Tongue (tissue), 2 donors: ENCODE data around the gene COL19A1. TPM values are rescaled to one million over a fixed set of nuclear protein-coding genes. Genes with fewer than 3 reads are reported as not detected.
"Not testable (repeated sequence)": the region's sequence is repeated elsewhere in the genome, so short reads cannot be mapped to it uniquely, and the experiment has no call there.

Source experiments
- DNase-seq: peaks from one replicate; pipeline ENCODE4 v3.0.0-alpha.2; 2015
- total RNA-seq: library from RNA; depleted of rRNA; stranded (reverse); fragments of >200 nt; gene quantifications from one replicate; pipeline ENCODE4 v1.2.3, GENCODE V29; 2014

COL19A1 gene
- total RNA-seq, 1 donor from 2014 or later = 26.4 TPM

GRCh38 chr6:69973138-69973537, 106.8 kb downstream of the COL19A1 start:
- DNase-seq = no peak

- DNase-seq = peak; percentile 44
Observed at GRCh38 chr6:69973763-69974162, 107.4 kb downstream of the COL19A1 start.

- peak; percentile 82 for DNase-seq
Observed at GRCh38 chr6:69974193-69974592, 107.8 kb downstream of the COL19A1 start.

DNA sequence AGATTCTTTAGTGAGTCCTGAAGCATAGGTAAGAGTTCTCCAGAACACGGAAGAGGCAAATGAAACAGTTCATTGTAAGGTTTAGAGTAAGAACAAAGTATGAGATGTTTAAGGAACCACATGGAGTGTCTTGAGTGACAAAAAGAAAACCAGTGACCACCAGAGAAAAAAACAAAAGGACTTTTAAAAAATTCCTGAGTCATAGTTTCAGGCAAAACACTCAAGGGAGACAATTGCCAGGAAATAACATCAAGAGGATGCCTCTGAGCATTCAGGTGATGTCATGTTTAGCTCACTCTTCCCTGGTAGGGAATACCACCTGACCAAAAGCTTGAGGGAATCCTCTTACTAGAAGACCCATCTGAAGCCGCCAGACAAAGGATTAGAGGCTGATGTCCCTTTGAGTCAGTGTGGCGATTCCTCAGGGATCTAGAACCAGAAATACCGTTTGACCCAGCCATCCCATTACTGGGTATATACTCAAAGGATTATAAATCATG, 110.3 kb downstream of the COL19A1 start:
- DNase-seq = no peak

GRCh38 chr6:69980624-69981023, 114.3 kb downstream of the COL19A1 start:
- peak; percentile 79 for DNase-seq

DNA sequence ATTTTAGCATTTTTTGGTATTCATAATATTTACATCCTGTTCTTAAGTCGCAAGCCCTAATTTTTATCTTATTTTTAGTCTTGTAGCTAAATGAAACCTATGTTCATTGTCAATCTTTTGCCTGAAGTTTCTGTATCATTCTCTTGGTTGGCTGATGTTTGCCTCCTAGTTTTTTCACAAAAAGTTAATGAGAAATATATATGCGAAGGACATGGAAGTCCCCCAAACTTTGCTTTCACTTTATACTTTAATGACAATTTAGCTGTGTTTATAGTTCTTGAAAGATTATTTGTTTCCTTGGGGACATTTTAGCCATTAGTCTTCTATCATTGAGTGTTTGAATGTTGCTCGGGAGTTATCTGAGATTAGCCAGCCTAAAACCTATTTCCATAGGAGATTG, 118.2 kb downstream of the COL19A1 start:
- no peak for DNase-seq

GRCh38 chr6:69985180-69985579, 118.8 kb downstream of the COL19A1 start:
- DNase-seq = no peak

GRCh38 chr6:69987550-69987949, 121.2 kb downstream of the COL19A1 start:
- DNase-seq = no peak

GRCh38 chr6:69988458-69989126, 122.2 kb downstream of the COL19A1 start:
- DNase-seq = no peak

DNA sequence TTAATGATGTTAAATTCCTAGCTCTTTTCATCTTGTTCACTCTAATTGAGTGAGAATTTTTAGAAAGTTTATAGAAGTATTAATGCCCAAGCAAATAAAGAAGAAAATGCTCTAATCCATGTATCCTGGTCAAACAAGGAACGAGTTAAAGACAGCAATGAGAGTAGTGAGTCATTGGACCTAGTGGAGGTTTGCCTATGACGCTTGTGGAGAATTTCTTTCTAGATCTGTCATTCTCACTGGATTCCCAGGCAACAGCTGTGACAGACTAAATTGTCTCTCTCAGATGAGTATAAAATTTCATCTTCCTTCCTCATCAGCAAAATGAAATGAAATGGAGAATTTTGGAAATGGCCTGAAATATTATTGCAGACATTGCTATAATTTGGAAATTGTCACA, 127.9 kb downstream of the COL19A1 start:
- peak; percentile 48 for DNase-seq

- DNase-seq = no peak
Observed at GRCh38 chr6:70008189-70008588, 141.8 kb downstream of the COL19A1 start.

- not testable (repeated sequence) for DNase-seq
Observed at GRCh38 chr6:70010339-70010738, 144.0 kb downstream of the COL19A1 start.

GRCh38 chr6:70023201-70023600, 156.8 kb downstream of the COL19A1 start:
- DNase-seq = not testable (repeated sequence)

DNA sequence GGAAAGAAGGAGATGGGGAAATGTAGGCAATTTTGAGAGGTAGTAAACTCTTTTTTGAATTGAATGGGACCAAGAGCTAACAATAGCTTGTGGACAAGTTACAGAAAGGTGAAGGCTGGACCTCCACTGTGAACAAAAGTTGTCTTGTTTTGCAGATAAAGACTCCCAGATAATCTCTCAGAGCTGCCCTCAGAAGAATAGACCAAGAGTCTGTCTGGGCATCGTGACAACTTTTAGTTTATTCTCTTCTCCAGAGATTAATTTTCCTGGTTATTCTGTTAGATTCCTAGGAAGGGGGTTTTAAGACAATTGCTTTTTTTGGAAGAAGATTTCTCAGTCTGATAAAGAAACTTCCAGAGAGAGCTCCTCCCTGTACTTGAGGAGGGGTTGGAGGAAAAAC, 161.9 kb downstream of the COL19A1 start:
- no peak for DNase-seq

GRCh38 chr6:70028926-70029325, 162.6 kb downstream of the COL19A1 start:
- DNase-seq = peak; percentile 77

DNA sequence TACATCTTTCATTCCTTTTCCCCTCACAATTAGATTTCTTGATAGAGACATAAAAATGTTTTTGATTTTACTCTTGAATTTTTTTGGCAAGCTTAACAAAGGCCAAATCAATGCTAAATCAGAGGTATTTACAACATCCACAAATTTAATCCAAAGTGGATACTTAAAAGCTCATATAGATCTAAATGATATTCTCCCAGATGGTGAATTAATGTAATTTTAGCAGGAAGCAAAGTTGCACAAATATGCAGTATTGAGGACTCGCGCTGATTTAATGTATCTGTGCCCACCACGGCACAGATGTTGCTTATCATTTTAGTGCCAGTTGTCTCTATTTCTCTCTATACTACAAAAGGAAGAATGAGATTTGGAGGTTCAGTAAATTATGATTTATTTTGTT, 167.4 kb downstream of the COL19A1 start:
- DNase-seq = no peak

- DNase-seq = no peak
Observed at GRCh38 chr6:70037445-70037844, 171.1 kb downstream of the COL19A1 start.

GRCh38 chr6:70040766-70041165, 174.4 kb downstream of the COL19A1 start:
- no peak for DNase-seq

DNA sequence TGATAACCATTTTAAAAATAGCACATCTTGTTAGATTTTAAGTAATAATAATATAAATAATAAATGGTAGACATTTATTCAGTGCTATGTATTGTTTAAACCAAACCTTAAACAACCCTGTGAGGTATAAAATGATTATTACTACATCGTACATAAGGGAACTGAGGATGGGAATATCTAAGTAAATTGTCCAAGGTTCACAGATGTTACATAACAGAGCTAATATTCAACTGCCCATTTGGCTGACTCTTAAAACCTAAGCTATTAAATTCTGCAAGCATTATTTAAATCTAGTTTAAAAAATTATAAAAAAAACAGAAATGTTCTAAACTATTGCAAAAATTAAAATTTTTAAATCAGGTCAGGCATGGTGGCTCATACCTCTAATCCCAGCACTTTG, 175.1 kb downstream of the COL19A1 start:
- no peak for DNase-seq

DNA sequence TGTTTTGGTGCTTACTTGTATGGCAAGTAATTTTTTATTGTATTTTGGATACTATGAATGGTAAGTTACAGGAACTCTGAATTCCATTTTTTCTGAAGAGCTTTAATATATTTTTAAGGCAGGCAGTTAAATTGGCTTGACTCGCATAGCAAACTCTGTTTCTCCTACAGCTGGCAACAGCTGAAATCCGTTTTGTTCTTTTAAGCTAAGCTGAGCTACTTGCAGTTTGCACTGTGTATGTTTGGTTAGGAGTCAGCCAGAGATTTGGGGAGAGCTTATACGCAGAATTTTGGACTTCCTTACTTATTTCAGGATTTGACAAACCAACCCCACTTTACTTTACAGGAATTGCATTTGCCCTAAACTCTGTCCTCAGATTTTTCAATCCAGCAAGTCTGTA, 179.1 kb downstream of the COL19A1 start:
- DNase-seq = peak; percentile 54

GRCh38 chr6:70051197-70052124, 185.1 kb downstream of the COL19A1 start:
- DNase-seq = no peak

DNA sequence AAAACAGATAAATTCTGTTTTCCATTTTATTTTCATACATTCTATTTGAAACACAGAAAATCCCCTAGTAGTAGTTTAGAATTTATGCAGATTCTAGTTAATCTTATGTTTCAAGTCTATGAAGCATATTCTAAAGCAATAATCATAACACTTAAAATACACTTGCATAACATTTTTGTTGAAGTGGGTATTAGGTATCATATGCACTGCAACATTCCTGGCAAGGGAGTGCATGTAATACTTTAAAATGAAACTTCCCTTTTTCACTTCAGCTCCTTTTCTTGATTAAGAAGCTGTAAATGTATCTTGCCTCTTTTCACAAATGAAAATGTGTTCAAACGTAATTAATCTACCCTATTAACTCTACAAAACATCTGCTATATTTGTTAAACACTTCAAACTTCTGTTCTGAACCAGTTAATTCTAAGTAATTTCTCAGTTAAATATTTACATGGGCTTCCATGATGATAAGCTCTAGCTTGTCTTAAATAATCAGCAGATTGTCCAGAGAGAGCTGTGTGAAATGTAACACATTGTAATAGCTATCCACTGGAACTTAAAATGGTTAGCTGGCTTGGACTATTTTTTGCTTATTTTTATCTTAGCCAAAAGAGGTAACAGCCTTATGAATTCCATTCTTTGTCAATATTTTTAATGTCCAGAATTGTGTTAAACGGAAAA, 192.8 kb downstream of the COL19A1 start:
- no peak for DNase-seq

GRCh38 chr6:70060680-70061079, 194.3 kb downstream of the COL19A1 start:
- no peak for DNase-seq
